HG02981 (cell line): ENCODE results near the gene ITPK1.

ENCODE experiments used
- ATAC-seq: cut with Tn5 transposase; IDR thresholded peaks from one replicate; pipeline ENCODE4 v1.9.1; 2021; ENCODE audit warnings: mild to moderate bottlenecking, moderate library complexity; ENCODE audit not compliant: unreplicated experiment

The ITPK1 gene

DNA sequence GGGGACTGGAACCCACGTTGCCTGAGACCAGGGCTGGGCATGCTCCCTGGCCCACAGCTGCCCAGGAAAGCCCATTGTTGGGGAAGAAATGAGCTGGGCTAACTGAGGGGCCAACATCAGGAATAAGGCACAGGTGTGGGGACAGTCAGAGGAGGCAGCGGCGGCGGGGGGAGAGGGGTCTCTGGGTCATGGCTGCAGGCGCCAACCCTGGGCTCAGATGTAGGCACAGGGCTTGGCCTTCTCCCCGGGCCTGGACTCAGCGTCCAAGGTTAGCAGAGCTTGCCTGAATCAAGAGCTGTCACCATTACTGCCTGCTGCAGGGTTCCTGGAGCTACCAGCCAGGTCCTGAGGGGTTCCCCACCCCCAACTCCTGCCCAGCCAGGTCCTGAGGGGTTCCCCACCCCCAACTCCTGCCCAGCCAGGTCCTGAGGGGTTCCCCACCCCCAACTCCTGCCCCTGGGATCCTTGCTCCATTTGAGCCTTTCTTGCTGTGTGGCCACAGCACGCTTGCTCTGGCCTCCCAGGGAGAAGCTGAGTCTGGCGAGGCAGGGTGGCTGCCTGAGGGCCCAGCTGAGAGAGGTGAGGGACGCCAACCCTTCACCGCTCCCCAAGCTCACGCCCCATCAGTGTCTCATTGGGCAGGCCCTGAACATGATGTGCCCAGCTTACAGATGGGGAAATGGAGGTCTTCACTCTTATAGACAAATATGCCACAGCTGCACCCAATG, 186.6 kb downstream of the ITPK1 start:
- ATAC-seq = no peak

DNA sequence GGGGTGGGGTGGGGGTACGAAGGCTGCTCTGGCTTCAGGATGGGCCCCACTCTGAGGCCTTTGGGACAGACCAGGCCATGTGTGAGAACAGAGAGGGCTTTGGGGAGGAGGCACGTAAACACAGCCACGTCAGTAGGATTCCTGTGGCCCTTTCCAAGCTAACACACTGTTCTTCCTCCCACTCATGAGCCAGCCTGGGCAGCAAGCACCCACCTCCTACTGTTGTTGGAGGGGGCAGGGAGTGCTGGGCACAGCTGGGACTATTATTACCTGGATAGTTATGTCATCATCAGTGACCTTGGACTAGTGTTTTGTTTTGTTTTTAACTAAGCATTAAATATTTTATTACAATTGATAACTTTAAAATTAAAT, 187.5 kb downstream of the ITPK1 start:
- no peak for ATAC-seq

DNA sequence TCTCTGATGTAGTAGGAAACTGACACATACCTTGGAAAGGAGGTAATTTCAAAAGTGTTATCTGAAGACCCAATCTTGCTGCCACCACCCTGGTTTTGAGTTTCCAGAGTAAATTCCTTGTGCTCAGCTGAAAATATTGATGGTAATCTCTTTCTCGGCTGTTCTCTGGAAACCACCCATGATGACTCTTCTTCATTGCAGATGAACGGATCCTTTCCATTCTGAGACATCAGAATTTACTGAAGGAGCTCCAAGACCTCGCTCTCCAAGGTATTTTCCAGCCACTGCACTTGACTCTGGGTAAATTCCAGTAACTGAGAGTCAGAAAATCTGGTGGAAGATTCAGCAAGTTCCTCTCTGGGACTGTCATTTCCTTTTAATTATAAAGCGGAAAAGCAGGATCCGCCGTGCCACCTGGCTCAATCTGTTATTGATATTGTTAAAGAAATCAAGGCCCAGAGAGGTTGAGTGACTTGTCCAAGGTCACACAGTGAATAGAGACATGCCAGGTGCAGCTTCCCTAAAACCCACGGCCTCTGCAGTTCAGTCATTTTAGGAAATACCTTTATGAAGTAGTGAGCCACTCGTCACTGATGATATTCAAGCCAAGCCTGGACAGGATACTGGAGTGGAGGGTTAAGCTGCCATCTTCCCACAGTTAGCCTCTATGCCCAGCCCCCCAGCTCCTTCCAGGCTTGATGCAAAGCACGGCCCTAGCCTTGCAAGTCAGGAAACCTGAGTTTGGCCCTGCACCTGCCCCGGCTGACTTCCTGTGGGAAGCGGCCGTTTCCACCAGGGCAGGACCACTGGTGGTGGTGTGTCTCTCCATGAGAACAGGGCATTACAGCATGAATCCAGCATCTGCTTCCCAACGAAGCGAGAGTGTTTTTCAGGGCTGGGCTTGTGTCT, 188.1 kb downstream of the ITPK1 start:
- no peak for ATAC-seq

DNA sequence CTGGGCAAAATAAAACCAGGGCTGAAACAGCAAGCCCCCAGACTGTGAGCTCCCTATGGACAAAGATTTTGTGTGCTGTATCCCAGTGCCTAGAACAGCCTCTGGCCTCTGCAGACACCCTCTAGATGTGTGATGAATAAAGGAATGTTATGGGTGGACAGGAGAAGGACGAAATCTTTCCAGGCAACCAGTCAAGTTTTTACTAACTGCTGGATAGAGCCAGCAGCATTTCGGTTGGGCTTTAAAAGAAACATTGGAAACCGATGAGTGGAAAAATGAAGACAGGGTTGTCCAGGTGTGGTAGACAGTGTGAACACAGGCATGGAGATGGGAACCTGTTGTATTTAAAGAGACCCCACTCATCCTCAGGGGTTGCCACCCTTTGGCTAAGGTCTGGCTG, 188.8 kb downstream of the ITPK1 start:
- ATAC-seq = no peak

DNA sequence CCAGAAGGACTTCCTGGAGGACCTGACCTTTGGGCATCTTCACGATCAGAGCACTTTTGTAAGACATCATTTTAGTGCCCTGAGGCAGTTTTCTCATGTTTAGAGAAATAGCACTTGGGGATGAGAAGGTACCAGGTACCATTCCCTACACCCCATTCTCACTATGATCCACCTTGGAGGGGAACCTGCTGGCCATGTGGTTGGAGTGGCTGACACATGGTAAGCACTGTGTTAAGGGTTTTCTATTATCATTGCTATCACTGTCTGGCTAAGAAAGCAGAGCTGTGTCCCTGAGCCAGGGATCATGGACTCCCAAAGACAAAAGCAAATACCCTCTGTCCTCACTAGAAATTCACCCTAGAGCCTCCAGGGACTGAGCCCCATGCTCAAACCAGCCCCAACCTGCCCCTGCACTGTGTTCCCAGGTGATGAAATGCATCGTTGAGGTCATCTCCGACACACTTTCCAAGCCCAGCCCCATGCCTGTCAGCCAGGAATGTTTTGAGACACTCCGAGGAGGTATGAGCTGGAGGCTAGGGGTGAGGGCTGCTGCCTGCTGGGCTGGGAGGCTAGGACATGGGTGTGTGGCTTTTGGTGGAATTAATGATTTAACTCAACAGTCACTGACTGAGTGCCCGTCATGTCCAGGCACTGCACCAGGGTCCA, 189.4 kb downstream of the ITPK1 start:
- ATAC-seq = no peak

DNA sequence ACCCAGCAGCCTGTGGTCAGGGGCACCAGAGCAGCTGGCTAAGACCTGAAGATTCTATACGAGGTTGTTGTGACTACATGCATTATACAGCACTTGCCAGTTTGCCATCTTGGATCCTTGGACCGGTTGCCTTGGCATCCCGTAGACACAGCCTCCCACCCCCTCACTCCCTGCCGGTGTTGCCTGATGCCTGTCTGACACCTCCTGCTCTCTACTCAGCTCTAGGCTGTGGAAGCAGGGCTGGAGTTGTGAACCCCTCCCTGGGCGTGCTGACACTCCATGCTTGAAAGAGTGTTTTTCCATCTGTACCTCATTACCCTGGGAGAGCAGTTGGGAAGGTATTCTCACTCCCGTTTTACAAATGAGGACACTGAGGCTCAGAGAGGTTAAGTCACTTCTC, 190.3 kb downstream of the ITPK1 start:
- no peak for ATAC-seq

- no peak for ATAC-seq
Observed at GRCh38 chr14:92924247-92924646, 191.5 kb downstream of the ITPK1 start.

DNA sequence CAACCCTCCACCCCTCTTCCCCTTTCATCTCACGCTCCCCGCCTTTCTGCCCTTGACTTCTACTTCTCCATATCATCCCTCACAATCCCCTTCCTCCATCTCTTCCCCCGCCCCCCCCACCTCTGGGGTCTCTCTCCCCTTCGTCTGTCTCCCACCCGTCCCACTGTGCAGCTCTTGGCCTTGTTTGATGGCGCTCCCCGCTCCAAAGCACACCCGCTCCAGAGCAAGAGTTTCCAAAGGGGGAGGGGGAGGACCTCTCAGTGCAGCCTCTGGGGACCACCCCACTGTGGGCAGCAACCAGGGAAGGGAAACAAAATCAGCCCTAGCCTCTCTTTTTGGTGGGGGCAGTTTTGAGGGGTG, 192.0 kb downstream of the ITPK1 start:
- no peak for ATAC-seq

- ATAC-seq = no peak
Observed at GRCh38 chr14:92922883-92923743, 192.6 kb downstream of the ITPK1 start, which contains the start of gene CHGA. CHGA (plus strand) TSS chr14:92923150; CDS start chr14:92923360, 210 bp downstream.

GRCh38 chr14:92922155-92922735, 193.5 kb downstream of the ITPK1 start:
- no peak for ATAC-seq

DNA sequence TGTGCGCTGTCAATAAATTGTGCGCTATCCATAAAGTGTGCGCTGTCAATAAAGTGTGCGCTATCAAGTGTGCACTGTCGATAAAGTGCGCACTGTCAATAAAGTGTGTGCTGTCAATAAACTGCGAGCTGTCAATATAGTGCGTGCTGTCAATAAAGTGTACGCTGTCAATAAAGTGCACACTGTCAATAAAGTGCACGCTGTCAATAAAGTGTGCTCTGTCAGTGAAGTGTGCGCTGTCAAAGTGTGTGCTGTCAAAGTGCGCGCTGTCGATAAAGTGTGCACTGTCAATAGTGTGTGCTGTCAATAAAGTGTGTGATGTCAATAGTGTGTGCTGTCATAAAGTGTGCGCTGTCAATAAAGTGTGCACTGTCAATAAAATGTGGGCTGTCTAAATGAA, 195.7 kb downstream of the ITPK1 start:
- no peak for ATAC-seq

- no peak for ATAC-seq
Observed at GRCh38 chr14:92917956-92918355, 197.8 kb downstream of the ITPK1 start.

GRCh38 chr14:92917041-92917940, 198.4 kb downstream of the ITPK1 start:
- ATAC-seq = no peak

DNA sequence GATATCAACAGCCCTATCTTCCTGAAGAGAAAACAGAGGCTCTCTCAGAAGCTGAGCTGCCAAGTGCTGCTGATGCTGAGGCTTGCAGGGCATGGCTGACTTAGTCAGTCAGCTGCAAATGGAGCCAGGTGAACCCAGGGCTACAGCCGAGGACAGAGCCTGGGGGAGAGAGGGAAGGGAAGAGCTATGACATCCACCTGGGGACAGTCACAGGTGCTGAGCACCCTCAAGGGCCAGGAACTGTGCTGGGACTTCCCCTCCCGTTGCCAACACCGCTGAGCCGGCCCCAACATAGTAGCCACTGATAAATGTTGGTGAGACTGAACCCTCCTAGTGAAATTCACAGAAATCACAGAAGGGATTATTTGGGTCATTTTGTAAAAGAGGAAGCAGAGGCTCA, 199.5 kb downstream of the ITPK1 start:
- no peak for ATAC-seq

DNA sequence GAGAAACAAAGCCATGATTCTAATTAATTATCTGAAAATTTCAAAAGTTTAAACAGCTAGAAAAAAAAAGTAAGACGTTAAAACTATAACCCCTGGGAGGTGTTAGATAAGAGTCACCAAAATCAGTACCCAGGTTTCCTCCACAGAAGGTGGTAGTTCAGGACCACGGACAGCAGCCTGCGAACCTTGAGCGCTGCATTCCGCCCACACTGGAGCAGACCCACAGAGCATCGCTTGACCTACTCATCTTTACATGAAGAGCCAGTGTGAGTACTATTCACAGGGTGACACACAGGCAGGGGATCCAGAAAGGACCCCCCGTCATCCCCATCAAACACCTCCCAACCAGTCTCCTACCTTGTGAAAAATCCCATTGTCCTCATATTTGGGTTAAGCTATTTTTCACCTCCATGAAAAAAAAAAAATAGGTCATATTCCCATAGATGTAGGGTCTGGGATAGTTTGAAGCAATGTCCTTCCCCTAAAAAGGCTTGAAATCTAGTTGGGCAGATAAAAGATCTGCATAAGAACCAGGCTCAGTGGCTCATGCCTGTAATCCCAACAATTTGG, 201.6 kb downstream of the ITPK1 start:
- no peak for ATAC-seq

DNA sequence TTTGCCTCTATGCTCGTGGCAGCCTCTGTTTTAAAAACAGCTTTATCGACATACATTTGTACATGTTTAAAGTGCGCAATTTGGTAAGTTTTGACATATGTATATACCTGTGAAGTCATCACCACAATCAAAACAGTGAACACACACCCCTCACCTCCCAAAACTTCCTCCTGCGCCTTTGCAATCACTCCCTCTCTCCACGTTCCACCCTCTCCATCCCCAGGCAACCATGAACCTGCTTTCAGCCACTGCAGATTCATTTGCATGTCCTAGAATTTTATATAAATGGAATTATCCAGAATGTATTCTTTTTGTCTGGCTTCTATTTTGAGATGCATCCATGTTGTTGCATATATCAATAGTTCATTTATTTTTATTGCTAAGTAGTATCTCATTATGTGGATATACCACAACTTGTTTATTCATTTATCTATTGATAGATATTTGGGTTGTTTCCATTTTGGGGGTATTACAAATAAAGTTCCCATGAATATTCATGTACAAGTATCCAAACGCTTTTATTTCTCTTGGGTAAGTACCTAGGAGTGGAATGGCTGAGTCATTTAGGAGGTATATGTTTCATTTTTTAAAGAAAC, 208.3 kb downstream of the ITPK1 start:
- ATAC-seq = no peak

GRCh38 chr14:92906823-92907222, 208.9 kb downstream of the ITPK1 start:
- no peak for ATAC-seq

GRCh38 chr14:92906420-92906819, 209.3 kb downstream of the ITPK1 start:
- no peak for ATAC-seq

DNA sequence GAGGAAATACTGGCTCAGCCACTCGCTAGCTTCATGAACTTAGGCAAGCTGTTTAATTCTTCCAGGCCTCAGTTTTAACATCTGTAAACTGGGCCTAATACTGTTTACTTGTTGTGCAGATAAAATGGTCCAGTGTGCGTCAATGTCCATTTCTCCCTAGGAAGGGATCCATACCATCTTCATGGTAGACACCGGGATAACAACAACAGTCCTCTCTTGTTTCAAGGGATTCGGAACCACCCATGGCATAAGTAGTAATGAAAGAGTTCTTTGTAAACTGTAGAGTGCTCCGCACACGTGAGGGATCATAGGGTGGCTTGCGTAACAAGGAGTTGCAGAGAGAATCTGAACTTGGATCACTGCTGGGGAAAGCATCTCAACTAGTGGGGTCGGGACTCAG, 210.1 kb downstream of the ITPK1 start:
- ATAC-seq = no peak
